ENCODE data around the gene AWAT1.
"Not testable (repeated sequence)": the region's sequence is repeated elsewhere in the genome, so short reads cannot be mapped to it uniquely, and the experiment has no call there.

DNA sequence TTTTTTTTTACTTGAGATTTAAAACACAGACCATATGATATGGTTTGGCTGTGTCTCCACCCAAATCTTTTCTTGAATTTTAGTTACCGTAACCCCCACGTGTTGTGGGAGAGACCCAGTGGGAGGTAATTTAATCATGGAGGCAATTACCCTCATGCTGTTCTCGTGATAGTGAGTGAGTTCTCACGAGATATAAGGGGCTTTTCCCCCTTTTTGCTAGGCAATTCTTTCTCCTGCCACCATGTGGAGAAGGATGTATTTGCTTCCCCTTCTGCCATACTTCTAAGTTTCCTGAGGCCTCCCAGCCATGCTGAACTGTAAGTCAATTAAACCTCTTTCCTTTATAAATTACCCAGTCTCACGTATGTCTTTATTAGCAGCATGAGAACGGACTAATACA, 24.9 kb upstream of the AWAT1 start:
- not testable (repeated sequence) for TF ChIP-seq CTCF, POLR2AphosphoS5, POLR2A, EP300 (IDR thresholded peaks at IDR 0.05)
